Glutamatergic neuron (in vitro differentiated cells): ENCODE measurements around the gene COL4A1. TPM values are rescaled to one million over a fixed set of nuclear protein-coding genes. Genes with fewer than 3 reads are reported as not detected.

Experiments
- DNase-seq: peaks from one replicate; pipeline ENCODE4 v3.0.0; 2022
- H3K27ac Mint-ChIP-seq: one replicate; pipeline ENCODE4 v1.8.0; 2020; ENCODE audit warnings: mild to moderate bottlenecking, mixed read lengths, inconsistent platforms; ENCODE audit not compliant: unreplicated experiment
- H3K27me3 Mint-ChIP-seq: one replicate; pipeline ENCODE4 v1.8.0; 2020; ENCODE audit warnings: mild to moderate bottlenecking, moderate library complexity, mixed read lengths, inconsistent platforms; ENCODE audit not compliant: unreplicated experiment
- H3K36me3 Mint-ChIP-seq: one replicate; pipeline ENCODE4 v1.8.0; 2020; ENCODE audit warnings: mild to moderate bottlenecking, mixed read lengths, inconsistent platforms; ENCODE audit not compliant: unreplicated experiment
- H3K4me1 Mint-ChIP-seq: one replicate; pipeline ENCODE4 v1.8.0; 2020; ENCODE audit warnings: mild to moderate bottlenecking, low read depth, mixed read lengths, inconsistent platforms; ENCODE audit not compliant: unreplicated experiment
- H3K4me3 Mint-ChIP-seq: one replicate; pipeline ENCODE4 v1.8.0; 2020; ENCODE audit warnings: mild to moderate bottlenecking, mixed read lengths, inconsistent platforms; ENCODE audit not compliant: unreplicated experiment
- H3K9me3 Mint-ChIP-seq: one replicate; pipeline ENCODE4 v1.8.0; 2020; ENCODE audit warnings: mild to moderate bottlenecking, moderate library complexity, mixed read lengths, inconsistent platforms; ENCODE audit not compliant: unreplicated experiment
- CTCF ChIP-seq: fragments of 200-600 bp; sonication (generic); IDR thresholded peaks from one replicate; pipeline ENCODE4 v1.5.0; 2021; ENCODE audit not compliant: partially characterized antibody, unreplicated experiment
- total RNA-seq: library from RNA; stranded (reverse); fragmentation: NEBNext Ultra II Directional; extraction: Animal tissue kit (Norgen Biotek cat#: 25700); gene quantifications from one replicate; pipeline ENCODE4 v1.2.1, GENCODE V29; 2021; ENCODE audit not compliant: unreplicated experiment

The COL4A1 gene
- total RNA-seq, 1 donor from 2014 or later: 14.6 TPM

- no peak overlapping the region for H3K27ac Mint-ChIP-seq
- no peak overlapping the region for H3K4me3 Mint-ChIP-seq
- no peak for TF ChIP-seq CTCF
- DNase-seq: no peak
- no peaks in the 10 kb centered on the region for H3K4me1 Mint-ChIP-seq
- H3K36me3 Mint-ChIP-seq: peaks cover 5% of the 10 kb centered on the region
- H3K27me3 Mint-ChIP-seq: peaks cover 5% of the 10 kb centered on the region
- H3K9me3 Mint-ChIP-seq: peaks cover 8% of the 10 kb centered on the region
These were observed 23.0 kb downstream of the COL4A1 start for GRCh38 chr13:110283736-110284517.

DNA sequence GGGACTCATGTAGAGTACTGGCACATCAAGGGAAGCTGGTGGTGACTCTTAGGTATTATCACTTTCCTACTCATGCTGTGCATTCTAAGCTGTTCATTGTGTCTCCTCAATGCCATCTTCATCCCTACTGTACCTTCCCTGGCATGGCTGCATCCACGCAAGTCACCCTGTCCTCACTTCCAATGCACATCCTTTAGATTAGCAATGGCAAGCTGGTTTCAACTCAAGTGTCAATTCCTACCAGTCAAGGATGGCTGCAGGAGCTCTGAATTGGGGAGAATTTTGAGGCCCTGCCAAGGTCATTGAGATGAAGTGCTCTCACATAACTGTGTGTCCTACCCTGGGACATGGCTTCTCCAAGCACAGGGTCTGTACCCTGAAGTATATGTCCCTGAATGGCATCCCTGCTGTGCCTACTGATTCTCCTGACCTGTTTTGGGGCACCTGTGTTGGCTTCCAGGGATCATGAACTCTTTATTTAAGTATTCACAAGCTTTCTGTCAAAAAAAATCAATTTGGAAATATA is 24.6 kb downstream of the COL4A1 start:
- Mint-ChIP-seq H3K27ac (no peak overlapping the region), H3K9me3 (peaks cover 8% of the 10 kb centered on the region), H3K4me1 (no peaks in the 10 kb centered on the region), H3K36me3 (peaks cover 5% of the 10 kb centered on the region), H3K27me3 (peaks cover 5% of the 10 kb centered on the region), H3K4me3 (no peak overlapping the region)
- no peak for DNase-seq
- no peak for TF ChIP-seq CTCF

GRCh38 chr13:110281736-110282135 is 25.2 kb downstream of the COL4A1 start:
- no peak for DNase-seq
- Mint-ChIP-seq H3K4me3 (no peak overlapping the region), H3K36me3 (peaks cover 5% of the 10 kb centered on the region), H3K27ac (no peak overlapping the region), H3K9me3 (peaks cover 2% of the 10 kb centered on the region), H3K27me3 (peaks cover 2% of the 10 kb centered on the region), H3K4me1 (no peaks in the 10 kb centered on the region)
- no peak for TF ChIP-seq CTCF

GRCh38 chr13:110280985-110281688 is 25.8 kb downstream of the COL4A1 start:
- Mint-ChIP-seq H3K27me3 (peaks cover 2% of the 10 kb centered on the region), H3K36me3 (peaks cover 5% of the 10 kb centered on the region), H3K4me3 (no peak overlapping the region), H3K9me3 (peaks cover 2% of the 10 kb centered on the region), H3K27ac (no peak overlapping the region), H3K4me1 (peaks cover 2% of the 10 kb centered on the region)
- DNase-seq: no peak
- no peak for TF ChIP-seq CTCF
